ENCODE measurements around the gene FOXB2.

DNA sequence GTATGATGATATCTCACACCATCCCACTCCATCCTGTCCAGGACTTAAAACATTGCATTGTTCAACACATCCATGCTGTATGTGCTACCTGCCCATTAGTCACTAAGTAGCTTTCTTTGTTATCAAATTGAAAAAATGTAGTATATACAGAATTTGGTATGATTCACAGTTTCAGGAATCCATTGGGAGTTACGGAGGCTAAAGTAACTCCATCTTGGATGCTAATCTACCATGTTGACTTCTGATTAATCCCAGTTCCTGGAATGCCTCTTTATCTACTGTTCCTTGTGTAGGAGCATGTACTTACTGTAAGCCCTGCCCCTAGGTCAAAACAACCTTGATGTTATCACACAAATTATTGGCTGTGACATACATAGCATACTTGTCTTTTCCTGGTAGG, 38.9 kb upstream of the FOXB2 start:
- no peak for TF ChIP-seq ZNF8 (CRISPR knock-in tag; IDR thresholded peaks at IDR 0.05)
- TF ChIP-seq, protein P1, sequence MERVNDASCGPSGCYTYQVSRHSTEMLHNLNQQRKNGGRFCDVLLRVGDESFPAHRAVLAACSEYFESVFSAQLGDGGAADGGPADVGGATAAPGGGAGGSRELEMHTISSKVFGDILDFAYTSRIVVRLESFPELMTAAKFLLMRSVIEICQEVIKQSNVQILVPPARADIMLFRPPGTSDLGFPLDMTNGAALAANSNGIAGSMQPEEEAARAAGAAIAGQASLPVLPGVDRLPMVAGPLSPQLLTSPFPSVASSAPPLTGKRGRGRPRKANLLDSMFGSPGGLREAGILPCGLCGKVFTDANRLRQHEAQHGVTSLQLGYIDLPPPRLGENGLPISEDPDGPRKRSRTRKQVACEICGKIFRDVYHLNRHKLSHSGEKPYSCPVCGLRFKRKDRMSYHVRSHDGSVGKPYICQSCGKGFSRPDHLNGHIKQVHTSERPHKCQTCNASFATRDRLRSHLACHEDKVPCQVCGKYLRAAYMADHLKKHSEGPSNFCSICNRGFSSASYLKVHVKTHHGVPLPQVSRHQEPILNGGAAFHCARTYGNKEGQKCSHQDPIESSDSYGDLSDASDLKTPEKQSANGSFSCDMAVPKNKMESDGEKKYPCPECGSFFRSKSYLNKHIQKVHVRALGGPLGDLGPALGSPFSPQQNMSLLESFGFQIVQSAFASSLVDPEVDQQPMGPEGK (CRISPR knock-in tag; IDR thresholded peaks at IDR 0.05; ENCODE audit: borderline replicate concordance) = no peak
- no peak for TF ChIP-seq BACH2 (CRISPR knock-in tag; IDR thresholded peaks at IDR 0.05; ENCODE audit: borderline replicate concordance)
- TF ChIP-seq ARNTL (CRISPR knock-in tag; IDR thresholded peaks at IDR 0.05; ENCODE audit: borderline replicate concordance, low read depth) = no peak
- TF ChIP-seq, protein P2, sequence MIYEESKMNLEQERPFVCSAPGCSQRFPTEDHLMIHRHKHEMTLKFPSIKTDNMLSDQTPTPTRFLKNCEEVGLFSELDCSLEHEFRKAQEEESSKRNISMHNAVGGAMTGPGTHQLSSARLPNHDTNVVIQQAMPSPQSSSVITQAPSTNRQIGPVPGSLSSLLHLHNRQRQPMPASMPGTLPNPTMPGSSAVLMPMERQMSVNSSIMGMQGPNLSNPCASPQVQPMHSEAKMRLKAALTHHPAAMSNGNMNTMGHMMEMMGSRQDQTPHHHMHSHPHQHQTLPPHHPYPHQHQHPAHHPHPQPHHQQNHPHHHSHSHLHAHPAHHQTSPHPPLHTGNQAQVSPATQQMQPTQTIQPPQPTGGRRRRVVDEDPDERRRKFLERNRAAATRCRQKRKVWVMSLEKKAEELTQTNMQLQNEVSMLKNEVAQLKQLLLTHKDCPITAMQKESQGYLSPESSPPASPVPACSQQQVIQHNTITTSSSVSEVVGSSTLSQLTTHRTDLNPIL (CRISPR knock-in tag; IDR thresholded peaks at IDR 0.05; ENCODE audit: low read depth) = no peak
- no peak for TF ChIP-seq CSDC2 (CRISPR knock-in tag; IDR thresholded peaks at IDR 0.05)
- TF ChIP-seq, protein P3, sequence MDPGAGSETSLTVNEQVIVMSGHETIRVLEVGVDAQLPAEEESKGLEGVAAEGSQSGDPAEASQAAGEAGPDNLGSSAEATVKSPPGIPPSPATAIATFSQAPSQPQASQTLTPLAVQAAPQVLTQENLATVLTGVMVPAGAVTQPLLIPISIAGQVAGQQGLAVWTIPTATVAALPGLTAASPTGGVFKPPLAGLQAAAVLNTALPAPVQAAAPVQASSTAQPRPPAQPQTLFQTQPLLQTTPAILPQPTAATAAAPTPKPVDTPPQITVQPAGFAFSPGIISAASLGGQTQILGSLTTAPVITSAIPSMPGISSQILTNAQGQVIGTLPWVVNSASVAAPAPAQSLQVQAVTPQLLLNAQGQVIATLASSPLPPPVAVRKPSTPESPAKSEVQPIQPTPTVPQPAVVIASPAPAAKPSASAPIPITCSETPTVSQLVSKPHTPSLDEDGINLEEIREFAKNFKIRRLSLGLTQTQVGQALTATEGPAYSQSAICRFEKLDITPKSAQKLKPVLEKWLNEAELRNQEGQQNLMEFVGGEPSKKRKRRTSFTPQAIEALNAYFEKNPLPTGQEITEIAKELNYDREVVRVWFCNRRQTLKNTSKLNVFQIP (CRISPR knock-in tag; IDR thresholded peaks at IDR 0.05; ENCODE audit: borderline replicate concordance, low read depth) = no peak
- TF ChIP-seq ZC3H10 (CRISPR knock-in tag; IDR thresholded peaks at IDR 0.05) = no peak
